Mucosa of rectum (tissue), 2 donors: Measurements from ENCODE around the gene NPHP4.

Experiments
- H3K27ac ChIP-seq, 2 donors: one replicate each; pipeline ENCODE4 v1.7.0; 2013; ENCODE audit warnings: inconsistent platforms in 2 of 2, low read depth in 2 of 2, low read length in 2 of 2
- H3K27me3 ChIP-seq, 2 donors: one replicate each; pipeline ENCODE4 v1.7.0; 2013; ENCODE audit warnings: low read length in 2 of 2; ENCODE audit not compliant: control insufficient read depth in 2 of 2, insufficient read depth in 2 of 2
- H3K36me3 ChIP-seq, 2 donors: one replicate each; pipeline ENCODE4 v1.7.0; 2013; ENCODE audit warnings: low read length in 2 of 2; ENCODE audit not compliant: control insufficient read depth in 2 of 2, insufficient read depth in 2 of 2
- H3K4me1 ChIP-seq, 2 donors: one replicate each; pipeline ENCODE4 v1.7.0; 2013; ENCODE audit warnings: low read length in 2 of 2, mild to moderate bottlenecking in 1 of 2; ENCODE audit not compliant: control insufficient read depth in 2 of 2, insufficient read depth in 2 of 2
- H3K4me3 ChIP-seq, 2 donors: one replicate each; pipeline ENCODE4 v1.7.0; 2013; ENCODE audit warnings: low read length in 2 of 2
- H3K9ac ChIP-seq, 2 donors: one replicate each; pipeline ENCODE4 v1.7.0; 2013; ENCODE audit warnings: low read length in 2 of 2, low read depth in 1 of 2, mild to moderate bottlenecking in 1 of 2
- H3K9me3 ChIP-seq, 2 donors: one replicate each; pipeline ENCODE4 v1.7.0; 2013; ENCODE audit warnings: low read length in 2 of 2; ENCODE audit not compliant: control insufficient read depth in 2 of 2
- donor health status: healthy.
- donor health status: Normal muscosa, but diverticular disease.

Gene NPHP4

DNA sequence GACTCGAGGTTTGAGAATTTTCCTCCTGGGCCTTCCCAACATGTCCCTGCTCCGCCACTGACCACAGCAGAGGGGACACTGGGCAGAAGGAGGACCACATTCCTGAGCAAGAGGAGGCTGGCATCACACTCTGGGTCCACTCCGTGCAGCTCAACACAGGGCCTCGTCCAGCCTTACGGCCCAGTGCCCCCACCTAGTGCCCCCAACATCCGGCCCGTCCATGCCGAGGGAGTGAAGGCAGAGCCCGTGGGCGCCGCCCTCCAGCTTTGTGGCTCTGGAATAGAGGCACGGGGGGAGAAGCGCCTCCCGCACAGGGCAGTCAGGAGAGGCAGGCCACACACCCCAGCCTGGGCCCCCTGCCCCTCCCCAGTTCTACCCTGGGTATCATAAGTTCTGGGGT lies 158.3 kb downstream of the NPHP4 start:
- Histone ChIP-seq H3K4me3 (no peak overlapping the region), H3K9ac (no peak overlapping the region), H3K27ac (no peak overlapping the region), H3K4me1 (no peaks in the 10 kb centered on the region), H3K9me3 (no peaks in the 10 kb centered on the region), H3K36me3 (no peaks in the 10 kb centered on the region), H3K27me3 (peaks cover 0 to 3% of the 10 kb centered on the region in 2 donors)

DNA sequence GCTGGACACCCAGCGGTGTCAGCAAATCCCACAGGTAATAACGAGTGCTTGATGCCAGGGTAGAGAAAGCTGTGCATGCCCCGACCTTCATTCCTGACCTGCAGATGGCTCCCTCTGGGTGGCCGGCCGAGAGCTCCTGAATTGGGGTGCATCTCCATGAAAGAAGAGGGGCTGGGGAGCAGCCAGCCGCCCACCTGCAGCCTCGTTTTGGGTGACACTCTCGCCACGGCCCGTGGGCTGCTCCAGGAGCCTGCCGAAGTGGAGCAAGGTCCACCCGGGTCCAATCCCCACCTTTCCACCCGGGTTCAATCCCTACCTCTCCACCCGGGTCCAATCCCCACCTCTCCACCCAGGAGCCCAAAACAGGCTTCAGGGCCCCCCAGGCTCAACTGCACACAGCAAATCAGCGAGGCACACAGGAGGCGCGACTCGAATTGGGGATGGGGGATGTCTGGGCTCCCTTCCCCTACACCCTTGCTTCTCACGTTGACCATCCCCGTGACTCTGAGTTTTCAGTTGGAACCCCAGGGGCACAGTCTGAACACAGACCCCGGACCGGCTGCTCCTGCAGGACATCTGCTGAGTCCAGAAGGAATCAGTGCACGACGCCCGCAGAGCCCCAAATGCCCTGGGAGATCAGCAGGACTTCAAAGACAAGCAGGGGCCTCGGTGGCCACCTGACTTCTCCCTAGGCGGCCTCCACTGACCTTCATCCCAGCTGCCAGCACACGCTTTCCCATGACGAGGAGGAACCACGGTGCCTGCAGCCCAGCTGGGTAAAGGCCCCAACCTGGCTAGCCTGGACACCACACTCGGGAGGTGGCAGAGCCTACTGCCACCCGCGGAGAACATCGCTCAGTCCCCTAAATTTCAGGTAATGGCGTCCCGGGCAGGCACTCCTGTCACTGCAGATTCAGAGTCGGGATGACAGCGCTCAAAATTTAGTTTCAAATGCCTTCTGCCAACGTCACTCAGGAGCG lies 159.0 kb downstream of the NPHP4 start:
- H3K4me1 ChIP-seq: no peaks in the 10 kb centered on the region
- peaks cover 0 to 3% of the 10 kb centered on the region in 2 donors for H3K27me3 ChIP-seq
- no peak overlapping the region for H3K4me3 ChIP-seq
- H3K9me3 ChIP-seq: no peaks in the 10 kb centered on the region
- no peak overlapping the region for H3K9ac ChIP-seq
- no peak overlapping the region for H3K27ac ChIP-seq
- no peaks in the 10 kb centered on the region for H3K36me3 ChIP-seq

GRCh38 chr1:5831600-5832335 lies 160.5 kb downstream of the NPHP4 start:
- H3K4me1 ChIP-seq: no peaks in the 10 kb centered on the region
- no peaks in the 10 kb centered on the region for H3K36me3 ChIP-seq
- H3K27me3 ChIP-seq: peaks cover 0 to 3% of the 10 kb centered on the region in 2 donors
- H3K4me3 ChIP-seq: no peak overlapping the region
- no peak overlapping the region for H3K9ac ChIP-seq
- no peaks in the 10 kb centered on the region for H3K9me3 ChIP-seq
- no peak overlapping the region for H3K27ac ChIP-seq

DNA sequence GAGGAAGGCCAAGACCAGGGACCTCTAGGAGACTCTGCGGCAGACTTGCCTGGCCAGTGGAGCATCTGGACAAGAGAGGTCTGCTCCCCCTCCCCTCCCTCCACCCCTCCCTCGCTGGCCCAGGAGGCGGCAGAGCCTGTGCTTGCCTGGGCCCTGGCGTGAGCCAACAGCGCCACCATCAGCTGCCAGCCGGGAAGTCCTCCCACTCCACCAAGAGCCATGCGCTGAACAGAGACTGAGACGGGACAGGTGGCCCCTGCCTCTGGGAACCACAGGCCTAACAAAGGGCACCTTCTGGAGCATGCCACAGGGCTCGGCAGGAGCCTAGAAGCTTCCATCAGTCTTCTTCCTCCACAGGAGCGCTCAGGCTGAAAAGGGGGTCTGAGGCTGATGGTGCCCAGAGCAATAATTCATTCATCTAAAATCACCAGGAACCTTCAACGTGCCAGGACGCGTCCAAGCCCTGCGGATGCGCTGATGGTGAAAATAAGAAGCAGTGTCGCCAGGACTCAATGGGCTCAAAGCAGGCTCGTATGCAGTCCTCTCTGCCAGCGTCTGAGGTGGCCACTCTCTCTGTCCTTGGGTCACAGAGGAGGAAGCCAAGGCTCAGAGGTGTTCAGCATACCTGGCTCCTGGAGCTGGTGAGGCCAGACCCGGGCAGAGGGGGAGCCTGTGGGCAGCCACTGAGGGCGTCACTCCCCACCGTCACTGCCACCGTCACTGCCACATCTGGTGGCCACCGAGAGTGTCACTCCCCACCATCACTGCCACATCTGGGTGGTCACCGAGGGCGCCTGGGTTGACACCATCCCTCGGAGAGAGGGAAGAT lies 161.2 kb downstream of the NPHP4 start:
- no peaks in the 10 kb centered on the region for H3K9me3 ChIP-seq
- no peak overlapping the region for H3K4me3 ChIP-seq
- no peak overlapping the region for H3K27ac ChIP-seq
- no peaks in the 10 kb centered on the region for H3K36me3 ChIP-seq
- H3K9ac ChIP-seq: no peak overlapping the region
- no peaks in the 10 kb centered on the region for H3K4me1 ChIP-seq
- no peaks in the 10 kb centered on the region for H3K27me3 ChIP-seq

DNA sequence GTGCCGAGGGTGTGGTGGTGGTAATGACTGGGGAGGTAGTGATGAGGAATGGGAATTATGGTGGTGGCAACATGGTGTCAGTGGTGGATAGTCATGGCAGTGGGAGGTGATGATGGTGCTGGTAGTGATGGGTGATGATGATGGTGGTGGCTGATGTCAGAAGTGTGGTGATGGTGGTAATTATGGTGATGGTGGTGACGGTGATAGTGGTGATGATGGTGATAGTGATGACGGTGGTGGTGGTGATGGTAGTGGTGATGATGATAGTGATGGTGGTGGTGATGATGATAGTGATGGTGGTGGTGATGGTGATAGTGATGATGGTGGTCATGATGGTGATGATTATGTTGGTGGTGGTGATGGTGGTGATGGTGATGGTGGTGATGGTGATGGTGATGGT lies 162.8 kb downstream of the NPHP4 start:
- H3K9me3 ChIP-seq: no peaks in the 10 kb centered on the region
- no peaks in the 10 kb centered on the region for H3K27me3 ChIP-seq
- no peak overlapping the region for H3K4me3 ChIP-seq
- H3K9ac ChIP-seq: no peak overlapping the region
- H3K4me1 ChIP-seq: no peaks in the 10 kb centered on the region
- H3K27ac ChIP-seq: no peak overlapping the region
- no peaks in the 10 kb centered on the region for H3K36me3 ChIP-seq

DNA sequence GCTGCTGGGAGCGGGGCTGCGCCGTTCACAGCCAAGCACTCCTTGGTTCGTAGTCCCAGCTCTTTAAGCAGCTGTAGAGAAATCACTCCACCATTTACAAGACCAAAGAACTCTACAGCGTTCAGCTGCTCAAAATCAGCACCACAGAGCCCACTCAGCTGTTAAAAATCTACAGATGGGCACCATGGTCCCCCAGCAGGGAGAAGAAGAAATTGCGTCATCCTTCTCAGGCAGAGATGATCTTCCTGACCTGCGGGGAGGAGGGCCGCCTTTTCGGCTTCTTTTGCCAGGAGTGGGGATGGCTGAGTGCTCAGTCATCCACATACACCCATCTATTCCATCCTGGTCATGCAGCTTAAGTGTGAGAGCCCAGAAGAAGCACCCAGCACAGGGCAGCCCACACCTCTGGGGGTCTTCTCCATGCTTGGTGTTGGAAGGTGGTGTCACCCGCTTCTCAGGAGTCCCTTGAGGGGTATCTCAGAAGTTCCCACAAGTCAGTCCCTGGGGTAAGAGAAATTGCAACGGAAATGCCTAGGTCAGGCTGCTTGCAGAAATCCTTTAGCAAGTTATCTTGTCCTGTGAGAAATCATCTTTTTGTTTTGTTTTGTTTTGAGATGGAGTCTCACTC lies 163.8 kb downstream of the NPHP4 start:
- no peak overlapping the region for H3K27ac ChIP-seq
- no peak overlapping the region for H3K4me3 ChIP-seq
- no peaks in the 10 kb centered on the region for H3K27me3 ChIP-seq
- no peaks in the 10 kb centered on the region for H3K36me3 ChIP-seq
- no peaks in the 10 kb centered on the region for H3K9me3 ChIP-seq
- no peak overlapping the region for H3K9ac ChIP-seq
- no peaks in the 10 kb centered on the region for H3K4me1 ChIP-seq

DNA sequence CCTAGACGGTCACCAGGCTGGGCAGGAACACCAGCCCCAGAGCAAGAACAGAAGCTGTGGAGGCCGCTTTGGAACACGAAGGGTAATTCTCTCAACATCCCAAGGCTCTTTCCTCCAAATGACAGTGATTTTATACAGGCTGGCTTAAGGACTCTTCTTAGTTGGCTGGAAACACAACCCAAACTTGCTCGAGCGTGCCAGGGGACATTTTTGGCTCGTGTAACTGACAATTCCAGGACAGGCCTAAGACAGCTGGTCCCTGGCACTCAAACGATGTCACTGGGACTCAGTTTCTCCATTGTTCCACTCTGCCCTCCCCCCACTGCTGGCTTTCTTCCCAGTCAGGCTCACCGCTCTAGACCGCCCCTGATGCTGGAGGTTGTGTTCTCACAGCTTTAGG lies 164.7 kb downstream of the NPHP4 start:
- Histone ChIP-seq H3K4me1 (no peaks in the 10 kb centered on the region), H3K27ac (no peak overlapping the region), H3K4me3 (no peak overlapping the region), H3K9ac (no peak overlapping the region), H3K27me3 (no peaks in the 10 kb centered on the region), H3K9me3 (no peaks in the 10 kb centered on the region), H3K36me3 (no peaks in the 10 kb centered on the region)

DNA sequence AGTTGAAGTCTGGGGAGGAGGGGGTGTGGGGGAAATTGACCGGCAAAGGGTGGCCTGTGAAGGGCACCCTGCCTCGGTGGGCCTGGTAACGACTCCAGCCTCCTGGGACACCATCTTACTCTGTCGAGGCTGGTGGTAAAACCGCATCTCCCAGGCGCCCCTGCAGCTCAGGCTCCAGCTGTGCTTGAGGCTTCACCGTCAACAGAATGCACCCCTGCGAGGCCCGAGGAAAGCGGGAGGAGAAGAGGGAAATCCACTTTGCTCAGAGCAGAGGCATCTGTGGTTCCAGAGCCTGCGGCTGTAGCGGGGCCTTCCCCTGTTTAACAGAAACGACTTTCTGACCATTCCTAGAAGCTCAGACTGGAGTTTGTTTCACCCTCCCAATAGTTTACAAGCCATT lies 165.6 kb downstream of the NPHP4 start:
- H3K9me3 ChIP-seq: no peaks in the 10 kb centered on the region
- H3K9ac ChIP-seq: no peak overlapping the region
- H3K4me1 ChIP-seq: no peaks in the 10 kb centered on the region
- H3K4me3 ChIP-seq: no peak overlapping the region
- H3K27ac ChIP-seq: no peak overlapping the region
- H3K27me3 ChIP-seq: no peaks in the 10 kb centered on the region
- H3K36me3 ChIP-seq: no peaks in the 10 kb centered on the region

GRCh38 chr1:5822726-5823125 lies 169.5 kb downstream of the NPHP4 start:
- Histone ChIP-seq H3K36me3 (no peaks in the 10 kb centered on the region), H3K4me3 (no peak overlapping the region), H3K27ac (no peak overlapping the region), H3K9me3 (no peaks in the 10 kb centered on the region), H3K4me1 (no peaks in the 10 kb centered on the region), H3K9ac (no peak overlapping the region), H3K27me3 (no peaks in the 10 kb centered on the region)
